GM12878 (cell line): ENCODE data around the gene SLC9C1. TPM values are rescaled to one million over a fixed set of nuclear protein-coding genes. Genes with fewer than 3 reads are reported as not detected.

Experiments
- ATAC-seq: fragments of 200-7000 bp; cut with Tn5 transposase; 3 replicates; pipeline ENCODE4 v1.9.1; 2020; ENCODE audit warnings: mild to moderate bottlenecking, moderate library complexity
- BruUV-seq: library from RNA; stranded (reverse); fragments of 400-500 nt; replicated peaks from 2 replicates; lab custom pipeline; 2021; lab: Mats Ljungman, UMichigan
- CTCF ChIA-PET: fragments of 300-600 bp; sonication (Branson Sonifier 250); formaldehyde crosslinking; extraction: SDS; loops from one replicate; lab custom pipeline; 2021; ENCODE audit warnings: inconsistent platforms; lab: Yijun Ruan, JAX
- POLR2A ChIA-PET: fragments of 350-600 bp; formaldehyde crosslinking; extraction: SDS; loops from one replicate; lab custom pipeline; 2021; ENCODE audit warnings: inconsistent platforms; lab: Charles Lee
- RAD21 ChIA-PET: fragments of 300-600 bp; sonication (Branson Sonifier 250); formaldehyde crosslinking; loops from one replicate; lab custom pipeline; 2023; ENCODE audit warnings: antibody characterized with exemption; ENCODE audit not compliant: unreplicated experiment; lab: Charles Lee
- SMC1A ChIA-PET: fragments of 300-600 bp; sonication (Branson Sonifier 250); formaldehyde crosslinking; loops from one replicate; lab custom pipeline; 2023; ENCODE audit not compliant: unreplicated experiment, uncharacterized antibody; lab: Charles Lee
- DNase-seq: peaks from one replicate; pipeline ENCODE4 v3.0.0-alpha.2; 2011; ENCODE audit warnings: low read depth, low spot score
- FAIRE-seq: peaks from 3 replicates; lab custom pipeline; 2011; peaks lifted over from hg19 to GRCh38; lab: Jason Lieb, UNC
- H2AFZ ChIP-seq: 2 replicates; pipeline ENCODE4 v1.6.0; 2011; ENCODE audit warnings: low read depth, low read length, control low read depth; ENCODE audit not compliant: control insufficient read depth
- H3K27ac ChIP-seq: 2 replicates; pipeline ENCODE4 v1.5.1; 2011; ENCODE audit warnings: control low read depth; ENCODE audit not compliant: control insufficient read depth, insufficient read depth
- H3K27me3 ChIP-seq, 2 experiments: replicated peaks in 1 of 2; 2 replicates each; pipeline versions ENCODE4 v1.6.0 to v1.6.1; 2011; ENCODE audit warnings: low read length in 1 of 2; ENCODE audit not compliant: control insufficient read depth in 2 of 2, insufficient read depth in 2 of 2
- H3K36me3 ChIP-seq, 2 experiments: 2 replicates each; pipeline ENCODE4 v1.5.1; 2011; ENCODE audit warnings: low read length in 1 of 2; ENCODE audit not compliant: control insufficient read depth in 2 of 2, insufficient read depth in 2 of 2
- H3K4me1 ChIP-seq: 2 replicates; pipeline ENCODE4 v1.6.1; 2011; ENCODE audit warnings: mild to moderate bottlenecking, low read length, moderate library complexity, mixed read lengths; ENCODE audit not compliant: control insufficient read depth, insufficient read depth
- H3K4me2 ChIP-seq: 2 replicates; pipeline ENCODE4 v1.6.0; 2011; ENCODE audit warnings: control low read depth; ENCODE audit not compliant: control insufficient read depth, insufficient read depth
- H3K4me3 ChIP-seq: fragments of 200-600 bp; sonication (generic); 2 replicates; pipeline ENCODE4 v1.5.1; 2016
- H3K79me2 ChIP-seq: 2 replicates; pipeline ENCODE4 v1.6.0; 2011; ENCODE audit warnings: low read length; ENCODE audit not compliant: control insufficient read depth, insufficient read depth
- H3K9ac ChIP-seq: 2 replicates; pipeline ENCODE4 v1.8.0; 2011; ENCODE audit warnings: low read length, control low read depth, mixed read lengths; ENCODE audit not compliant: control insufficient read depth, insufficient read depth
- H3K9me3 ChIP-seq: replicated peaks from 3 replicates; pipeline ENCODE4 v1.5.1; 2011; ENCODE audit warnings: mild to moderate bottlenecking, low read length; ENCODE audit not compliant: control insufficient read depth, insufficient read depth
- H4K20me1 ChIP-seq: 2 replicates; pipeline ENCODE4 v1.6.0; 2011; ENCODE audit not compliant: control insufficient read depth, insufficient read depth
- ASH2L ChIP-seq: fragments of 300-600, 200-600 bp; sonication (generic); IDR thresholded peaks from 2 replicates; pipeline ENCODE4 v1.6.1; 2017; ENCODE audit warnings: low read depth, mild to moderate bottlenecking, borderline replicate concordance
- CBX3 ChIP-seq: fragments of 200-600 bp; sonication (generic); IDR thresholded peaks from 2 replicates; pipeline ENCODE4 v1.6.1; 2016; ENCODE audit warnings: low read depth, borderline replicate concordance
- EP300 ChIP-seq, 2 experiments: fragments of 150-350 bp in 1 of 2; IDR thresholded peaks; 2 replicates each; pipeline ENCODE4 v1.6.1; 2011 to 2012; ENCODE audit warnings: low read depth in 2 of 2, low read length in 2 of 2, borderline replicate concordance in 1 of 2, improper control_type of control experiment in 1 of 2, inconsistent platforms in 1 of 2; ENCODE audit not compliant: control insufficient read depth in 1 of 2
- SUPT20H ChIP-seq: IDR thresholded peaks from 2 replicates; pipeline ENCODE4 v1.6.1; 2011; ENCODE audit warnings: low read depth, mild to moderate bottlenecking, low read length, moderate library complexity, borderline replicate concordance; ENCODE audit not compliant: control insufficient read depth
- TAF1 ChIP-seq: IDR thresholded peaks from 2 replicates; pipeline ENCODE4 v1.6.1; 2011; ENCODE audit warnings: mild to moderate bottlenecking, low read depth, low read length, borderline replicate concordance
- TCF7 ChIP-seq: IDR thresholded peaks from 2 replicates; pipeline ENCODE4 v1.6.1; 2014; ENCODE audit warnings: antibody characterized with exemption, borderline replicate concordance
- in situ Hi-C: fragments of 300-500 bp; cut with MboI; formaldehyde crosslinking; loops from 9 replicates; pipeline ENCODE4 v1.14.3; 2018; ENCODE audit warnings: mixed read lengths
- intact Hi-C: fragments of 100-400 bp; cut with micrococcal nuclease; formaldehyde crosslinking; loops from one replicate; pipeline ENCODE4 v1.14.2; 2022; ENCODE audit not compliant: unreplicated experiment
- polyA plus RNA-seq, 11 experiments: library from polyadenylated mRNA; depleted of rRNA in 4 of 11; unstranded in 6 of 11; stranded (reverse) in 5 of 11; fragments of >200 nt; fragmentation: Nextera tagmentation in 4 of 11; fragmentation: Illumina TruSeq in 1 of 11; extraction: Ambion mirVana in 4 of 11; extraction: Trizol in 1 of 11; gene quantifications; 1 replicate in 1 of 11; 2 replicates in 10 of 11; pipeline versions ENCODE4 v1.2.1 to v1.2.3, GENCODE V29; 2011 to 2016; ENCODE audit warnings: inconsistent platforms in 2 of 11, missing spikeins in 2 of 11, low read depth in 1 of 11
- total RNA-seq, 4 experiments: library from RNA; depleted of rRNA in 3 of 4; stranded (reverse); fragments of >200 nt in 3 of 4; fragmentation: Illumina TruSeq in 1 of 4; extraction: Trizol in 1 of 4; gene quantifications; 2 replicates each; pipeline versions ENCODE4 v1.2.1 to v1.2.3, GENCODE V29; 2013 to 2021
- TF ChIP-seq, protein P1 (sequence below): fragments of 450-650 bp; IDR thresholded peaks from 2 replicates; pipeline ENCODE4 v1.6.1; 2016; ENCODE audit warnings: mild to moderate bottlenecking
- TF ChIP-seq, protein P2 (sequence below): fragments of 450-650 bp; IDR thresholded peaks from 2 replicates; pipeline ENCODE4 v1.6.1; 2017; ENCODE audit warnings: low read depth, mild to moderate bottlenecking, moderate library complexity
- TF ChIP-seq, protein P3 (sequence below): fragments of 450-650 bp; formaldehyde crosslinking; IDR thresholded peaks from 2 replicates; pipeline ENCODE4 v1.5.0; 2022; ENCODE audit warnings: mild to moderate bottlenecking, missing genetic modification characterization

The SLC9C1 gene
- total and polyA plus RNA-seq, 10 of the 15 experiments (the other 5 are each of a cell fraction or from before 2014, with no cell fraction given), result not detected

DNA sequence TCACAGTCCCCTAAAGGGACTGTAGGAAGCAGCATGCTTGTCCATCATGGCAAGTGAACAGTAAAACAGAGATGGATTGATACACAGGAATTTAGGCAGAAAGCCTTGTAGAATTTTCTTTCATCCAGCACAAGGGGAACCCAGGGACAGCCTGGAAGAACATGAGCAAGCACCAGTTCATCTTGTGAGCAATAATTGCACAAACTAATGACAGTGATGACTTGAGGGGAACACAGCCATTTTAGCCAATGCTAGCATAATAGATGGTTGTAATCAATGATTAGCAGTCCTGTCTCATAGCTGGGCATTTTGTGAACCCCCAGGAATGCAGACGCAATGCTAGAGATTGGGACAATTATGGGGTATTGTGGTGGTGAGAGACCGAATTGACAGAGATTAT lies 45.6 kb upstream of the SLC9C1 start (continued):
- TF ChIP-seq, protein P1, sequence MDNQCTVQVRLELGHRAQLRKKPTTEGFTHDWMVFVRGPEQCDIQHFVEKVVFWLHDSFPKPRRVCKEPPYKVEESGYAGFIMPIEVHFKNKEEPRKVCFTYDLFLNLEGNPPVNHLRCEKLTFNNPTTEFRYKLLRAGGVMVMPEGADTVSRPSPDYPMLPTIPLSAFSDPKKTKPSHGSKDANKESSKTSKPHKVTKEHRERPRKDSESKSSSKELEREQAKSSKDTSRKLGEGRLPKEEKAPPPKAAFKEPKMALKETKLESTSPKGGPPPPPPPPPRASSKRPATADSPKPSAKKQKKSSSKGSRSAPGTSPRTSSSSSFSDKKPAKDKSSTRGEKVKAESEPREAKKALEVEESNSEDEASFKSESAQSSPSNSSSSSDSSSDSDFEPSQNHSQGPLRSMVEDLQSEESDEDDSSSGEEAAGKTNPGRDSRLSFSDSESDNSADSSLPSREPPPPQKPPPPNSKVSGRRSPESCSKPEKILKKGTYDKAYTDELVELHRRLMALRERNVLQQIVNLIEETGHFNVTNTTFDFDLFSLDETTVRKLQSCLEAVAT, result peak; percentile 36; the same call in 1 of the 2 replicates
- TF ChIP-seq, protein P2, sequence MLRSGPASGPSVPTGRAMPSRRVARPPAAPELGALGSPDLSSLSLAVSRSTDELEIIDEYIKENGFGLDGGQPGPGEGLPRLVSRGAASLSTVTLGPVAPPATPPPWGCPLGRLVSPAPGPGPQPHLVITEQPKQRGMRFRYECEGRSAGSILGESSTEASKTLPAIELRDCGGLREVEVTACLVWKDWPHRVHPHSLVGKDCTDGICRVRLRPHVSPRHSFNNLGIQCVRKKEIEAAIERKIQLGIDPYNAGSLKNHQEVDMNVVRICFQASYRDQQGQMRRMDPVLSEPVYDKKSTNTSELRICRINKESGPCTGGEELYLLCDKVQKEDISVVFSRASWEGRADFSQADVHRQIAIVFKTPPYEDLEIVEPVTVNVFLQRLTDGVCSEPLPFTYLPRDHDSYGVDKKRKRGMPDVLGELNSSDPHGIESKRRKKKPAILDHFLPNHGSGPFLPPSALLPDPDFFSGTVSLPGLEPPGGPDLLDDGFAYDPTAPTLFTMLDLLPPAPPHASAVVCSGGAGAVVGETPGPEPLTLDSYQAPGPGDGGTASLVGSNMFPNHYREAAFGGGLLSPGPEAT, result no peak
- TF ChIP-seq, all 136 proteins: peak for 2

DNA sequence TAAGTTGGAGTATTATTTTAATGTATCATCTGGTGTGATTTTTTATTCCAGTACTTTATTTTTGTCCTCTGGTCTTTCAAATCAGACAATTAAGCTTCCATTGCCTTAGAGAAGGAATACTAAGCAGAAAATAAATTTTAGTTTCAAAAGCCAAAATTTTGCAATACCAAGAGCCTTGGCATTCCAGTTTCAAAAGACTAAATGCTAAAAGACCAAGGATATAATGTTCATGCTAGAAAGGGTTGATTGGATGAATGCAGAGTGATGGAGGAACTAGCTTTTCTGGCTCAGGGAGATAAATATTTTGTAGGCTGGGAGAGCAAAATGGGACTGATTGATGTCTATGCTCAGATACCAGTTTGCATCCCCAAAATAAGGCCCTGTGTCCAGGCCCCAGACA lies 45.1 kb upstream of the SLC9C1 start:
- DNase-seq (no peak), FAIRE-seq (no peak), ATAC-seq (no peak)
- Histone ChIP-seq H3K4me2 (peak overlapping the region; percentile 7; the same call in 1 of the 2 replicates), H3K79me2 (peaks cover 74% of the 10 kb centered on the region), H3K4me3 (no peak overlapping the region; the same call in 1 of the 2 replicates), H3K4me1 (no peaks in the 10 kb centered on the region; the same call in 1 of the 2 replicates), H3K27ac (no peak overlapping the region), H3K9me3 (peaks cover 2% of the 10 kb centered on the region; the same call in 1 of the 3 replicates), H4K20me1 (no peaks in the 10 kb centered on the region), H3K27me3 (no peaks in the 10 kb centered on the region), H3K36me3 (peaks cover 0 to 7% of the 10 kb centered on the region in 2 experiments; a peak in 1 of 4 replicates), H2AFZ (no peak overlapping the region), H3K9ac (no peak overlapping the region)
- TF ChIP-seq TAF1 (no peak), EP300 (IDR thresholded peaks at IDR 0.05; ENCODE audit: borderline replicate concordance in 1 of 2, control insufficient read depth in 1 of 2, low read depth in 2 of 2, low read length in 2 of 2) (no peak), TCF7 (no peak), ASH2L (no peak), CBX3 (no peak), SUPT20H (no peak)
- TF ChIP-seq, protein P3, sequence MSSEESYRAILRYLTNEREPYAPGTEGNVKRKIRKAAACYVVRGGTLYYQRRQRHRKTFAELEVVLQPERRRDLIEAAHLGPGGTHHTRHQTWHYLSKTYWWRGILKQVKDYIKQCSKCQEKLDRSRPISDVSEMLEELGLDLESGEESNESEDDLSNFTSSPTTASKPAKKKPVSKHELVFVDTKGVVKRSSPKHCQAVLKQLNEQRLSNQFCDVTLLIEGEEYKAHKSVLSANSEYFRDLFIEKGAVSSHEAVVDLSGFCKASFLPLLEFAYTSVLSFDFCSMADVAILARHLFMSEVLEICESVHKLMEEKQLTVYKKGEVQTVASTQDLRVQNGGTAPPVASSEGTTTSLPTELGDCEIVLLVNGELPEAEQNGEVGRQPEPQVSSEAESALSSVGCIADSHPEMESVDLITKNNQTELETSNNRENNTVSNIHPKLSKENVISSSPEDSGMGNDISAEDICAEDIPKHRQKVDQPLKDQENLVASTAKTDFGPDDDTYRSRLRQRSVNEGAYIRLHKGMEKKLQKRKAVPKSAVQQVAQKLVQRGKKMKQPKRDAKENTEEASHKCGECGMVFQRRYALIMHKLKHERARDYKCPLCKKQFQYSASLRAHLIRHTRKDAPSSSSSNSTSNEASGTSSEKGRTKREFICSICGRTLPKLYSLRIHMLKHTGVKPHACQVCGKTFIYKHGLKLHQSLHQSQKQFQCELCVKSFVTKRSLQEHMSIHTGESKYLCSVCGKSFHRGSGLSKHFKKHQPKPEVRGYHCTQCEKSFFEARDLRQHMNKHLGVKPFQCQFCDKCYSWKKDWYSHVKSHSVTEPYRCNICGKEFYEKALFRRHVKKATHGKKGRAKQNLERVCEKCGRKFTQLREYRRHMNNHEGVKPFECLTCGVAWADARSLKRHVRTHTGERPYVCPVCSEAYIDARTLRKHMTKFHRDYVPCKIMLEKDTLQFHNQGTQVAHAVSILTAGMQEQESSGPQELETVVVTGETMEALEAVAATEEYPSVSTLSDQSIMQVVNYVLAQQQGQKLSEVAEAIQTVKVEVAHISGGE (CRISPR knock-in tag), result no peak
- intact Hi-C loops, result no loop called here
- no TSS peak for BruUV-seq
- in situ Hi-C loops, result no loop called here
- ChIA-PET SMC1A (interaction anchor here (0.7 to 7.6 kb wide), 19 partner anchors 12 to 336 kb away, joined by 3 to 99 read pairs (median 5); no protein-coding TSS in a partner anchor), POLR2A (interaction anchor here (1.0 to 1.7 kb wide), 4 partner anchors 20 to 120 kb away, joined by 3 to 4 read pairs (median 4); no protein-coding TSS in a partner anchor), RAD21 (interaction anchor here (0.8 to 2.1 kb wide), 9 partner anchors 11 to 161 kb away, joined by 3 to 9 read pairs (median 5); partner anchors contain the start of gene SLC9C1), CTCF (interaction anchor here (0.8 to 2.2 kb wide), 8 partner anchors 12 to 225 kb away, joined by 3 to 10 read pairs (median 3); partner anchors contain the start of gene SLC9C1)
